HG02798 (cell line): ENCODE results near the gene RGP1.

Source experiments
- ATAC-seq: cut with Tn5 transposase; IDR thresholded peaks from one replicate; pipeline ENCODE4 v1.9.1; 2021; ENCODE audit warnings: mild to moderate bottlenecking; ENCODE audit not compliant: unreplicated experiment, poor library complexity

RGP1 gene

DNA sequence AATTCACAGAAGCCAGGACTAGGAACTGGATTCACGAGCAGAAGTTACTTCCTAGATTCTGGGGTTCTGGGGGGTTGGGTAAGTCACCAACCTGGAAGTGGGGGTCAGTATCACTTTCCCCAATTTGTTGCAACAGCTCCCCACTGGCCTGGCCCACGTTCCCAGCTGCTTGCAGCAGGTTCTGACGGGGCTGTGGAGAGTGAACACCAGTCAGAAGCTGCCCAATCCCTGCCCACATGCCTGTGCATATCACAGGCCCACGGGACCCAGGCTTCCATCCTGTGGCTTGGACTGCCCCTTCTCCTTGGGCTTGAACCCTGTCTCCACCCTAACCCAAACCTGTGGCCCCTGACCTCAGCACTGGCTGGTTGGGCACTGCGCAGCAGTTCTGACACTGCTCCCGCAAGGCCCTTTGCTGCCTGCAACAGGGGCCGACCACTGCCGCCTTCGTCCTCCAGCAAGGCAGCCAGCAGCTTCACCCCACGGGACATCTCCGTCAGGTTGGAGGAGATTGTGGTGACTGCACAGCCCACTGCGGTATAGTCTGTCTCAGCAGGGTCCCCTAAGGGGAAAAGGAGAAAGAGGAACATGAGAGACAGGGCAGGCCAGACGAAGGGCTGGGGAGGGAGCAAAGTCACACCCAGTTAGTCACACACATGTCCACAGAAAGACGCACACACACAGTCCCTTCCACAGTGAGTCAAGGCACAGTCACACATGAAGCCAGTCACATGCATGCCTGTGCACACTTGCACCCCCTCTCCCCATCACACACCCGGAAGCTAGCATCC lies 30.2 kb upstream of the RGP1 start:
- ATAC-seq: no peak

DNA sequence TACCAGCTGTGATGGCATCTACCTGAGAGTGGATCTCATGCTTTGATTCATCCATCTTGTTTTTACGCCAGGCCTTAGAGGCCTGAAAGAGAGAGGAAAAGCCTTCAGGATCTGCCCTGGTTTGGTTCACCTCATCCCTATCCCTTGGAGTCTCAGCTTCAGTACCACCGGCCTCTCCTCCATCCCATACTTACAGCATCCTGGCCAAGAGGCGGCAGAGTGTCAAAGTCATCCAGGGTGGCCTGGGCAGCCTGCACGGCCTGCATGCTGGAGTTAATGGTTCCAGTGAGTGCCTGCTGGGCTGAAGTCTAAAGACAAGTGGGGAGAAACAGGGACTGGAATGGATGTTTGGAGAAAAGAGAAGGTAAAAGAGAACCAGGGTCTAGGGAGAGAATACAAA lies 29.5 kb upstream of the RGP1 start:
- no peak for ATAC-seq

DNA sequence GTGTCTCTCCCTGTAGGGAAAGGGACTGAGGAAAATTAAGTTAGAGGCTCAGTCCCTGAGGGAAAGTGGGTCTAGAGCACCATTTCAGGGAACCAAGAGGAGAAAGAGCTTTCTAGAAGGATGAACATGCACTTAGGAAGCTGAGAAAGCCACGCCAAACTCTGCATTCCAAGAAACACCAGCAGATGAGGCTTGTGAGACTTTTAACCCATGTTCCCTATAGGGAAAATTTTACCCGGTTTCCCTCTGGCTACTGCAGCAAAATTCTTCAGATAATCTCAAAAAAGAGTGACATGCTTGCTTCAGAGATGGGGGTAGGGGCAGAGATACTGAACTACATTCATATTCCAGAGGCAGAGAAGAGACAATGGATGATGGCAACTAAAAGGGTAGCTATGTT lies 25.7 kb upstream of the RGP1 start:
- no peak for ATAC-seq

DNA sequence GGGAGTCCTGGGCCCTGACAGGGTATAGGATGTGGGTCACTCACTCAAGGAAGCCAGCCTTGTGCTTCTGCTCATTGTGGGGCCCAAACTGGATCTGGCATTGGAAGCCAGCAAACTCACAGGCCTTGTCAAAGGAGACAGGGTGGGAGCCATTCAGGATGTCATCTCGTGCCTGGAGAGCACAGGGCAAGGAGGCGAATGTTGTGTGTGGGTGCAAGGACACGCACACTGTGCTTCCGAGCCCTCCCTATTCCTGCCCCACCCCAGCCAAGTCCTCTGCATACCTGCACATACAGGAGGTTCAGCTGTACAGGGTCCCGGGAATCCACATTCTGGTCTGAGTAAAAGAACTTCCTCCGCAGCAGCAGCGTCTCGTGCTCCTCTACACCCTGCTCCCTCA lies 25.2 kb upstream of the RGP1 start:
- ATAC-seq: no peak

DNA sequence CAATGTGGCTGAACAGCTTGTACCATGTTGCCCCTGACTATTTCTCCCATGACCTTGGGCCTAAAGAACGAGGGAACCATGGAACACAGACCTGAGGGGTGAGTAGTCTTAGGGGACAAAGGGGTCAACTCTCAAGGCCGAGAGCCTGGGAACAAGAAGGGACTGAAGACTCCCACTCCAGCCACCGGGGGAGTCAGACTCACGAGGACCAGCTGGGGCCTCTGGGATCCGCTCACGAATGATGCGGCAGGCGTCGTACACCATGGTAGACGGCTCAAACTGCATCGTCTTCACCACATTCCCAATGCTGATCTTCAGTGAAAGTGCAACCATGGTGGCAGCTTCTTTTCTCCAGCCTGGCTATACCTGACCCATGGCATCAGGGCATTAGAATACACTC lies 23.7 kb upstream of the RGP1 start:
- ATAC-seq: no peak

DNA sequence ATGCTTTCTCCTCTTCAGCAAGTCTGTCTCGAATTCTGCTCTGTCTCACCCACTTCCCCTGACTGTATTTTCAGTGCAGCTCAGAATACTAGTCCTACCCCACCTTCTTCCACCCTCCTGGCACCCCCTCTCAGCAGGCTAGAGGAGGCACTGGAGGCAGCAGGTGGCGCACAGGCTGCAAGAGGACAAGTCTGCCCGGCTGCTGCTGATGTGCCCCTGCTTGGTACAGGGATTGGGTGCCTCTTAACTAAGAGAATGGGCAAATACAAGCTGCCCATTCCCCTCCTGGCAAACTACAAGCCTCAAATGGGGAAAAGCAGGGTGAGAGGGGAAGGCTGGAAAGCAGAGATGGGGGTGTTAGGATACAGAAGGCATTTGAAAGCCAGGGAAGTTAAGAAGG lies 22.2 kb upstream of the RGP1 start:
- ATAC-seq: no peak

DNA sequence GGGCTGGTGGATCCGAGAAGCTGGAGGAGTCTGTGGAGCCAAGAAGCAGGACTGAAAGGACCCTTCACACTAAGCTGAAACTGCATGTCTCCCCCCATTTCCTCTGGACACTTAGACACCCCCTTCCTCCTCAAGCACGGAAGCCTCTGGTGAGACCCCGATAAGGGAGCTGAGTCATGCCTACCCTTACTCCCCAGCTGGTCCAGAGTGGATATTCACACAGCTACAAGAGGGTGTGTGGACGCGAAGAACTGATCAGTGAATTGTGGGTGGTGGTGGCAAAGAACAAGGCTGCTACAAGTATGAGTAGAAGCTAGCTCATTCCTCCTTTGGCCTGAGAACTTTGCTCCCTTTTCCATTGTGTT lies 21.4 kb upstream of the RGP1 start:
- ATAC-seq: no peak

DNA sequence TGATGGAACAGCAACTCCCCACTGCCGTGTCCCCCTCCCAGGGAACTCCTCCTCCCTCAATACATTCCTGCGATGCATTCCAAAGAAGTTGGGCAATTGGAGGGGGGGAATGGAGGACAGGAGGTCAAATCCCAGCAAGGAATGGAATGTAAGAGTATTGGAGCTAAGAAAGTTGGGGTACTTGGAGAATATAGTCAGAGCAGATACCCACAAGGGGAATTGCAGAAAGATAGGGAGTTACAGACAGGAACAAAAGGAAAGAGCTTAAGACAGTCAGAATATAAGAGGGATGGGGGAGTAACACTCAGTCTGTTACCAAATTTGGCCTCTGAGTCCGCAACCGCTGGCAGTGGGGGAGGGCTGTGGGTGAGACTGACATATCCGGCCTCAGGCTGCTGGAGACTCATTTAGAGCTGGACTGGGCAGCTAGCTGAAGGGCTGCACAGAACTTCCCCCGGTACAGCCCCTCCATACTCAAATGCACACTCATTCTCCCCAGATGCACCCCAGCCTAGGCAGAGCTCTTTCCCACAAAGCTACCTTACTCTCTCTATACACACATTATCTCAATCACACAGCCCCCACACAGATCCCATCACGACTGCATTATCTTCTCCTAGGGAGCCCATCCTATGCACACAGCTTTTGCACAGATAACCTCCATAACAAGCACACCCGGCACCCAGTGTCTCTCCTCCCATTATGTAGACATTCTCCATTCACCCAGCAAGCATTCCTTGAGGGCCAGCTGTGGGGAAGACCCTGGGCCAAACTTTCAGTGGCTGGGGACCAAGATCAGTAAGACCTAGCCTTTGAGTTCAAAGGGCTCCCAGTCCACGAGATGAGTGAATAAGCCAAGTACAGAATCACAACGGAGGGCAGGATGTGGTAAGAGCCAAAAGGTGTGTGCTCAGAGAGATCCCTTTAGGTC lies 20.8 kb upstream of the RGP1 start:
- no peak for ATAC-seq

DNA sequence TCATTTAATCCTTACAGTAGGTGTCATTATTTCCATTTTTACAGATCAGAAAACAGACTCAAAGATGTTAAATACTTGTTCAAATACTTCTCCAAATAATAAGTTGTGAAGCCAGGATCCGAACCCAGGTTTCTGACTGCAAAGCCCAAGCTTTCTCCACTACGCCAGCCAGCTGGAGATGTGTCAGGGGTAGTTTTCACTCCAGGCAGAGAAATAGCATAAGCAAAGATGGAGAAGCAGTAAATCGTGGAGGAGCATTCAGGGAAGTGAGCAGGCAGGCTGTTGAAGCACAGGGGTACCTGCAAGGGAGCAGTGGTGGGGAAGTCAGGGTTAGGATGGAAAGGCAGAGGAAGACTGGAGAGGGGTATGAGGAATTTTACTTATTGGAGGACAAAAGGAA lies 20.0 kb upstream of the RGP1 start:
- no peak for ATAC-seq

DNA sequence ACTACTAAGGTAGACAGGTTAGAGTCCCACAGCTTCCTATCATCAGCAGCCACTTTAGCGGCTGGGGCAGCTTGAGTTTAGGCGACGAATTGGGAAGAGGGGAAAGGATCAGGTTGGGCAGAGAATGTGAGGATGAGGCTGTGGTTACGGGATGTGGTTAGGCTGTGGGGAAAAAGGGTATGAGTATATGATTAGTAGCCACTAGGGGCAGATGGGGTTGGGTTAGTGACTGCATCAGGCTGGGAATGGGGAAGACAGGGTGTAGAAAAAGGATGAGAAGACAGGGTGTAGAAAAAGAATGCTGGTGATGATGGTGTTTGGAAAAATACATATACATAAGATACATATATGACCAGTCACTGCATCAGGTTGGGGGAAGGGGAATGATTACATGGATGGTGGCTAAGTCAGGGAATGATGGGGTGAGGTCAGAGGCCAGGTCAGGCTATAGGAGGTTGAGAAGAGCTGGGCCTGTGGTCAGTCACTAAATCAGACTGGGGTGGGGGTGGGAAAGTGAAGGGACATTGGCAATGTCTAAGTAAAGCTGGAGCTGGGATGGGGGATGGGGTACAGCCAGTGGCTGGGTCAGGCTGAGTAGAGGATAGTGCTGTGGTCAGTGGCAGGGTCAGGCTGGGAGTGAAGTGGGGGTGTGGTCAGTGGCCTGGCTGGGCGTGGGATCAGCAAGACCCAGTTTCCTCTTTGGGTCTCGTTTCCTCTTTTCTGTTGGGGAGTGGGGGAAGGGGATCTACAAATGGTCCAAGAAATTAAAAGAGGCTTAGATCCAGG lies 19.2 kb upstream of the RGP1 start:
- ATAC-seq: no peak

DNA sequence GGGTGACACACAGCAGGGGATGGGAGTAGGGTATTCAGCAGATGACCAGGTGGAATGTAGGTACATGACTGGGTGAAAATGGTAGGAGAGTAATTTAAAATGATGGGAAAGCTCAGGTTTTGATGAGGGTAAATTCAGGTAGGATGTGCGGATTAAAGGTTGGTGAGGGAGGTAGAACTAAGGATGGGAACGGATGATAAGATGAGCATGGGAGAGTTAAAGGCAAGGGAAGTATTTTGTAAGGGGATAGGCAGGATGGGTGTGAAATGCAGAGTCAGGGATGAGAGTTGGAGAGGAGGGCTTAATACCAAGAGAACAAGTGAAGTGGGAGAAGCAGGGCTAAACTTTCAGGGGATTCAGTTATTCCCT lies 18.6 kb upstream of the RGP1 start:
- ATAC-seq: no peak

DNA sequence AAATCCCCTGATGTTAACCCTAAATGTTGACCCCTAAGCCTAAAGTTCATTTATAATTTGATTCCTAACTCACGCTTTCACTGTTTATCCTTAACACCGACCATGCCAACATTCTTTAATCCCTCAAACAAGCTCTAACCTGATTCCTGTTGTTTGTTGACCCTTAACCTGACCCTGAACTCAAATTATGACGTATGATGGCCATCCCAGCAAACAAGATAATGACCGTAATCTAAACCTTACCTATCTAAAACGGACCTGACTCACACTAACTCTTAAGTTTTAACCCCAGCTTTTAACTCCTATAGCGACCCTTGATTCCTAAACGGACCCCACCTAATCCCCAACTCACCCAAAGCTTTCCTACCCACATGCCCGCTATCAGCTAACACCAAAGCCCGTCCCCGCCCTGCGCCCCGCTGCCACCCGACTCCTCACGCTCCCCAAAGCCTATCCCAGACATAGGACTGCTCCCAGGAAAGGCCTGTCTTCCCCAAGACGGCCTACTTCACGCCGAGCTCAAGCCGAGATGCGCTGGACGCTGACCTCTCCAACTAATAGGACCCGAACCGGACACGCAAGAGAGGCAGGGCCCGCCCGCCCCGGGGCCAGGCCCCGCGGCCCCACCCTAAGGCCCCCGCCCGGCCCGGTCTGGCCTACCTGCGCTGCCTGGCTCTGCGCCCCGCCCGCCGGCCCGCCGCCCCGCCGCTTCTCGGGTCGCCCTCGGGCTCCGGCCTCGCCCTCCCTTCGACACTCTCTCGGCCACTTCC lies 17.5 kb upstream of the RGP1 start:
- no peak for ATAC-seq

DNA sequence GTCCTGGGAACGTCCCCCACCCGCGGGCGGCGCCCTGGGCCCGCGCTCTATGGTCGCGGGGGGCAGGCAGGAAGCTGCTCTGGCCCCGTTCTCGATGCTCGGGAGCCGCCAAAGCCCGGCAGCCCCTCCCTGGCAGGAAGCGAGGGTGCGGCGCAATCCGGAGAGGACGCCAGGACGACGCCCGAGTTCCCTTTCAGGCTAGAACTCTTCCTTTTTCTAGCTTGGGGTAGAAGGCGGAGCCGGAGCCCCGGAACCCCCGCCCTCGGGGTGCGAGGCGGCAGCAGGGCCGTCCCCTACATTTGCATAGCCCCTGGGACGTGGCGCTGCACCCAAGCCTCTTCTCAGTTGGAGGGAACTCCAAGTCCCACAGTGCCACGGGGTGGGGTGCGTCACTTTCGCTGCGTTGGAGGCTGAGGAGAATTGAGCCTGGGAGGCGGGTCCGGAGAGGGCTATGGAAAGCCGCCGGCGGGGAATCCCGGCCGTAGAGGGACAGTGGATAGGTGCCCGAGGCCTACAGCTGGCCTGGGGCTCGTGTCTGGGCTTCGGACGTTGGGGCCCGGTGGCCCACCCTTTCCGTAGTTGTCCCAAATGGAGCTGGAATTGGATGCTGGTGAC lies 16.8 kb upstream of the RGP1 start, which contains the start of the genes CREB3 and TLN1:
TSS of gene CREB3 (plus strand) at position 482 of the 615 bp plus-strand sequence. CDS start at position 589, 107 bp downstream.
TSS of gene TLN1 (minus strand) at position 11 of the 615 bp plus-strand sequence. CDS start 6,501 bp downstream, outside the sequence.
- ATAC-seq: peak; percentile 82

DNA sequence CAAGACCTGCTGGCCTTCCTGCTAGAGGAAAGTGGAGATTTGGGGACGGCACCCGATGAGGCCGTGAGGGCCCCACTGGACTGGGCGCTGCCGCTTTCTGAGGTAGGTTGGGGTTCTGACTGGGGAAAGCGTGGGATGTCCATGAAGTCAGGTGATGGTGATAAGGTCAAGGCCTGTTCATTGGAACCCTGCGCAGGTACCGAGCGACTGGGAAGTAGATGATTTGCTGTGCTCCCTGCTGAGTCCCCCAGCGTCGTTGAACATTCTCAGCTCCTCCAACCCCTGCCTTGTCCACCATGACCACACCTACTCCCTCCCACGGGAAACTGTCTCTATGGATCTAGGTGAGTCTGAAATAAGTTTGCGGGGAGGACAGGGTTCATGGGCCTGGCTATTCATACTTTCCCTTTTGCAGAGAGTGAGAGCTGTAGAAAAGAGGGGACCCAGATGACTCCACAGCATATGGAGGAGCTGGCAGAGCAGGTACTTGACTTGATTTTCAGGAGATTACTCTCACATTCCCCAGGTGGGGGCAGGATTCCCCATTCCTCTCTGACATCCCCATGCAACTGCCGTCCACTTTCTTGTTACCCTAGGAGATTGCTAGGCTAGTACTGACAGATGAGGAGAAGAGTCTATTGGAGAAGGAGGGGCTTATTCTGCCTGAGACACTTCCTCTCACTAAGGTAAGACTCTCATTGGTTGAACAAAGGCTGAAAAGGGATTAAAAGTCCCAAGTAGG lies 16.1 kb upstream of the RGP1 start:
- peak; percentile 3 for ATAC-seq

DNA sequence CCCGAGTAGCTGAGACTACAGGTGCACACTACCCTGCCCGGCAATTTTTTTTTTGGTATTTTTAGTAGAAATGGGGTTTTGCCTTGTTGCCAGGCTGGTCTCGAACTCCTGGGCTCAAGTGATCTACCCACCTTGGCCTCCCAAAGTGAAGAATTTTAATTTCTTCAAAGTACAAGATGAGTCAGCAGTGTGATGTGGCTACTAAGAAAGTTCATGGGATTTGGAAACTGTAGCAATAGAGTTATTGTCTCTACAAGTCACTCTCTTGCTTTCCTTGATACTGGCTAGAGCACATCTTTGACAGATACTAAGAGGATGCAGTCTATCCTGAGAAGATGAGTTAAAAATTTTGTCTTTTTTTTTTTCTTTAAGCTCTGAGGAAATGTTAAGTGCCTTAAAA lies 15.0 kb upstream of the RGP1 start:
- ATAC-seq: no peak

DNA sequence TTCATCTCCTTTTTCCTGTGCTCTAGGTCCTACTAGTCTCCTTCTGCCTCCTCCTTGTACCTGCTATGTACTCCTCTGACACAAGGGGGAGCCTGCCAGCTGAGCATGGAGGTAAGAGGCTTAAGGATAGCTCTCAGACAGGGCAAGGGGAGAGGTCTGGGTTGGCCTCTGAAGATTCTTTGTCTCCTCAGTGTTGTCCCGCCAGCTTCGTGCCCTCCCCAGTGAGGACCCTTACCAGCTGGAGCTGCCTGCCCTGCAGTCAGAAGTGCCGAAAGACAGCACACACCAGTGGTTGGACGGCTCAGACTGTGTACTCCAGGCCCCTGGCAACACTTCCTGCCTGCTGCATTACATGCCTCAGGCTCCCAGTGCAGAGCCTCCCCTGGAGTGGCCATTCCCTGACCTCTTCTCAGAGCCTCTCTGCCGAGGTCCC lies 12.9 kb upstream of the RGP1 start:
- no peak for ATAC-seq

DNA sequence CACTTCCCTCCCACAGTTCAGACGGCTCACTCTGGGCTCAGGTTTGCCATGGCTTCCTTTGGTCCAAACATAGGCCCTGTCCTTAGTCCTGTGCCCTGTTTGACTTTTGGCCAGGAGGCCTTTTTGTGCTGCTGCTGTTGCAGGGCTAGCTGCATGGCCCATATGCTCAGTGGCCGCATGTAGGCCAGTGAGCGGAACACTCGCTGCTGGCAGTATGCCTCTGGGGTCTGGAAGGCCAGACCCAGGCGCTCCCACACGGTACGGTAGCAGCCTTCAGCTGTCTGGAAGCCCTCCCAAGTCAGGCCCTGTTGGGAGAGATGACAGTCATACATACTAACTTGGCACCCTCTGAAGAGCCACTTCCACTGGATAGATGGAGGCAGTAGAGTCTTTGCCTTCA lies 11.9 kb upstream of the RGP1 start:
- no peak for ATAC-seq

DNA sequence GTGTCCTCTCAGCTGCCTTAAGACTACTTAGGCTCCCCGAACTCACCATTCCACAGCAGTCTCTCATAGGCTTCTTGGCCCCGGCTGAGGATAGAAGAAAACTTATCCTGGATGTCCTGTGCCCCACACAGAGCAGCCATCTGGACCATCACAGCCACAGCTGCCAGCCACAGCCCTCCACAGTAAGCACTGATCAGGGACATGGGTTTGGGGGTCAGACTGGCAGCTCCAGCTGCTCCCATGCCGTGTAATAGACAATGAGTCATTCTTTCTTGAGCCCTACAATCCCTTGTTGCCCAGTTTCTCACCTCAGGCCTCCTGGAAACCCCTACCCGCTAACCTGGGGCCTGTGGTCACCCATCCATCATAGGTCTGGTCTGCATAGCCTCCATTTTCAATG lies 10.9 kb upstream of the RGP1 start:
- no peak for ATAC-seq

DNA sequence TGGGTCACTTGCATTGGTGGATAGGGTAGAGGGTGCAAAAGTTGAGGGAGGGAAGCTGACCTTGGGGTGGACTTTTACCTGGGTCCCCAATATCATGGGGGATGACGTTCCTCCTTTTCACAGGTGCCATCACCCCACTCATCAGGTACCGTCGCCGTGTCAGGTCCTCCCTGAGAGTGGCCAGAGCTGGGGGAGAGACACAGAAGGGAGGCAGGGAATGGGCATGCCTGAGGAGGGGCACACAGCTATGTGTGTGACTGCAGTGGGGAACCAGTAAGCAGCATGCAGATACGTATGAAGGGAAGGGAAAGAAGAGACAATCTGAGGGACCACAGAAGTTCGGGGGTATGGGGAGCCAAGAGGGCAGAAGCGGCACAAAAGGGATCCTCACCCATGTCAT lies 10.2 kb upstream of the RGP1 start:
- no peak for ATAC-seq
